PC-3 (cell line): ENCODE results near the gene SELENOM. TPM values are rescaled to one million over a fixed set of nuclear protein-coding genes. Genes with fewer than 3 reads are reported as not detected.

Experiments
- ATAC-seq: fragments of 200-7000 bp; cut with Tn5 transposase; 2 replicates; pipeline ENCODE4 v1.9.1; 2020; ENCODE audit warnings: mild to moderate bottlenecking, moderate library complexity
- BruUV-seq: library from RNA; stranded (reverse); fragments of 400-500 nt; replicated peaks from 2 replicates; lab custom pipeline; 2021; lab: Mats Ljungman, UMichigan
- CTCF ChIA-PET: fragments of 300-600 bp; sonication (Branson Sonifier 250); formaldehyde crosslinking; loops from one replicate; lab custom pipeline; 2022; ENCODE audit warnings: antibody characterized with exemption; lab: Charles Lee
- POLR2A ChIA-PET: fragments of 300-600 bp; sonication (Branson Sonifier 250); formaldehyde crosslinking; loops from one replicate; lab custom pipeline; 2022; ENCODE audit warnings: antibody characterized with exemption; ENCODE audit not compliant: unreplicated experiment; lab: Charles Lee
- DNase-seq: peaks from one replicate; pipeline ENCODE4 v3.0.0-alpha.2; 2015
- H2AFZ ChIP-seq: fragments of 300-600 bp; sonication (generic); 2 replicates; pipeline ENCODE4 v1.6.0; 2016; ENCODE audit warnings: antibody characterized with exemption, low read length
- H3F3A ChIP-seq: fragments of 300-600 bp; sonication (generic); one replicate; pipeline ENCODE4 v1.6.0; 2017; ENCODE audit warnings: antibody characterized with exemption, low read length, control low read depth, mild to moderate bottlenecking; ENCODE audit not compliant: unreplicated experiment
- H3K27ac ChIP-seq: fragments of 300-600 bp; sonication (generic); 2 replicates; pipeline ENCODE4 v1.5.1; 2016; ENCODE audit warnings: mild to moderate bottlenecking, low read length
- H3K27me3 ChIP-seq: fragments of 300-600 bp; sonication (generic); 2 replicates; pipeline ENCODE4 v1.6.1; 2016; ENCODE audit warnings: low read length, mixed read lengths
- H3K36me3 ChIP-seq: fragments of 300-600 bp; sonication (generic); 2 replicates; pipeline ENCODE4 v1.6.1; 2016; ENCODE audit warnings: low read depth, mixed run types, low read length, mixed read lengths
- H3K4me1 ChIP-seq: fragments of 300-600 bp; sonication (generic); 2 replicates; pipeline ENCODE4 v1.5.1; 2016; ENCODE audit warnings: low read length; ENCODE audit not compliant: insufficient read depth
- H3K4me2 ChIP-seq: fragments of 300-600 bp; sonication (generic); 2 replicates; pipeline ENCODE4 v1.6.0; 2016; ENCODE audit warnings: low read length
- H3K4me3 ChIP-seq: fragments of 300-600 bp; sonication (generic); 2 replicates; pipeline ENCODE4 v1.5.1; 2016; ENCODE audit warnings: mild to moderate bottlenecking, low read length, mixed read lengths
- H3K79me2 ChIP-seq: fragments of 300-600 bp; sonication (generic); 2 replicates; pipeline ENCODE4 v1.6.1; 2017; ENCODE audit warnings: low read length, mixed read lengths
- H3K9ac ChIP-seq: fragments of 300-600 bp; sonication (generic); 2 replicates; pipeline ENCODE4 v1.6.0; 2016; ENCODE audit warnings: mild to moderate bottlenecking, low read length
- H3K9me2 ChIP-seq: fragments of 300-600 bp; sonication (generic); replicated peaks from 2 replicates; pipeline ENCODE4 v1.6.1; 2016; ENCODE audit warnings: mixed run types, low read length, mixed read lengths
- H3K9me3 ChIP-seq: fragments of 300-600 bp; sonication (generic); 2 replicates; pipeline ENCODE4 v1.6.1; 2016; ENCODE audit warnings: low read length, mixed read lengths
- H4K20me1 ChIP-seq: fragments of 300-600 bp; sonication (generic); 2 replicates; pipeline ENCODE4 v1.6.1; 2016; ENCODE audit warnings: low read length, mixed read lengths
- CTCF ChIP-seq: fragments of 300-600 bp; sonication (generic); conservative IDR thresholded peaks from 2 replicates; pipeline ENCODE4 v1.5.1; 2017; ENCODE audit warnings: antibody characterized with exemption, low read depth, mild to moderate bottlenecking, low read length
- EZH2 ChIP-seq: fragments of 300-600 bp; sonication (generic); IDR thresholded peaks from one replicate; pipeline ENCODE4 v1.6.1; 2017; ENCODE audit warnings: antibody characterized with exemption, mild to moderate bottlenecking, low read length; ENCODE audit not compliant: unreplicated experiment
- EZH2phosphoT487 ChIP-seq: fragments of 300-600 bp; sonication (generic); IDR thresholded peaks from 2 replicates; pipeline ENCODE4 v1.6.1; 2018; ENCODE audit warnings: mild to moderate bottlenecking, antibody characterized with exemption, low read length, borderline replicate concordance
- intact Hi-C: fragments of 100-400 bp; cut with micrococcal nuclease; formaldehyde crosslinking; loops from 2 replicates; pipeline ENCODE4 v1.9.0; 2023
- total RNA-seq: library from RNA; depleted of rRNA; stranded (reverse); fragments of >200 nt; gene quantifications from 2 replicates; pipeline ENCODE4 v1.2.3, GENCODE V29; 2014

The SELENOM gene
- total RNA-seq, 1 experiment from 2014 or later: 36.8 TPM

GRCh38 chr22:31133911-31134310 lies 26.5 kb upstream of the SELENOM start:
- Histone ChIP-seq H3K4me1 (peaks cover 8% of the 10 kb centered on the region; the same call in 1 of the 2 replicates), H3K4me3 (no peak overlapping the region), H3K9me2 (no peaks in the 10 kb centered on the region), H3K36me3 (no peaks in the 10 kb centered on the region), H3K4me2 (no peak overlapping the region), H3F3A (no peaks in the 10 kb centered on the region), H3K9me3 (no peaks in the 10 kb centered on the region), H4K20me1 (no peaks in the 10 kb centered on the region), H3K27me3 (no peaks in the 10 kb centered on the region), H2AFZ (no peak overlapping the region), H3K27ac (no peak overlapping the region), H3K79me2 (no peaks in the 10 kb centered on the region), H3K9ac (no peak overlapping the region)
- DNase-seq: no peak
- POLR2A ChIA-PET: no interaction called here
- BruUV-seq: no TSS peak
- ATAC-seq: no peak
- TF ChIP-seq EZH2: no peak
- TF ChIP-seq EZH2phosphoT487: no peak
- no peak for TF ChIP-seq CTCF
- CTCF ChIA-PET: no interaction called here
- intact Hi-C loops: no loop called here

- TF ChIP-seq EZH2phosphoT487 (no peak), CTCF (no peak), EZH2 (no peak)
- no peaks in the 10 kb centered on the region for H3K9me2 ChIP-seq
- ATAC-seq (no peak), DNase-seq (no peak)
- ChIA-PET POLR2A (no interaction called here), CTCF (no interaction called here)
- peaks cover 8% of the 10 kb centered on the region; the same call in 1 of the 2 replicates for H3K4me1 ChIP-seq
- intact Hi-C loops: no loop called here
- H3K27me3 ChIP-seq: no peaks in the 10 kb centered on the region
- no peak overlapping the region for H3K9ac ChIP-seq
- no peak overlapping the region for H3K4me3 ChIP-seq
- no peaks in the 10 kb centered on the region for H4K20me1 ChIP-seq
- H3F3A ChIP-seq: no peaks in the 10 kb centered on the region
- H3K79me2 ChIP-seq: no peaks in the 10 kb centered on the region
- BruUV-seq: no TSS peak
- no peak overlapping the region for H3K27ac ChIP-seq
- no peaks in the 10 kb centered on the region for H3K36me3 ChIP-seq
- H3K4me2 ChIP-seq: no peak overlapping the region
- H2AFZ ChIP-seq: no peak overlapping the region
- H3K9me3 ChIP-seq: no peaks in the 10 kb centered on the region
Measured at GRCh38 chr22:31130873-31131272, 23.5 kb upstream of the SELENOM start.

- Histone ChIP-seq H3K27me3 (no peaks in the 10 kb centered on the region), H3K36me3 (no peaks in the 10 kb centered on the region), H3K9me3 (no peaks in the 10 kb centered on the region), H2AFZ (no peak overlapping the region), H3K4me2 (no peak overlapping the region), H3F3A (no peaks in the 10 kb centered on the region), H3K9me2 (no peaks in the 10 kb centered on the region), H3K27ac (no peak overlapping the region), H3K4me1 (peaks cover 8% of the 10 kb centered on the region; the same call in 1 of the 2 replicates), H4K20me1 (no peaks in the 10 kb centered on the region), H3K9ac (no peak overlapping the region), H3K79me2 (no peaks in the 10 kb centered on the region), H3K4me3 (no peak overlapping the region)
- ChIA-PET CTCF (no interaction called here), POLR2A (no interaction called here)
- TF ChIP-seq EZH2: no peak
- no peak for TF ChIP-seq EZH2phosphoT487
- TF ChIP-seq CTCF: no peak
- no TSS peak for BruUV-seq
- intact Hi-C loops: no loop called here
- no peak for DNase-seq
- no peak for ATAC-seq
Measured at GRCh38 chr22:31128156-31128555, 20.8 kb upstream of the SELENOM start.
